ENCODE data around the gene POU2F1. TPM values are rescaled to one million over a fixed set of nuclear protein-coding genes. Genes with fewer than 3 reads are reported as not detected.
A peak's percentile ranks its signal among the peaks of the same experiment; 100 is the strongest.

The POU2F1 gene
- 10 to 100 TPM; 20.3 to 21.6 TPM for total RNA-seq

DNA sequence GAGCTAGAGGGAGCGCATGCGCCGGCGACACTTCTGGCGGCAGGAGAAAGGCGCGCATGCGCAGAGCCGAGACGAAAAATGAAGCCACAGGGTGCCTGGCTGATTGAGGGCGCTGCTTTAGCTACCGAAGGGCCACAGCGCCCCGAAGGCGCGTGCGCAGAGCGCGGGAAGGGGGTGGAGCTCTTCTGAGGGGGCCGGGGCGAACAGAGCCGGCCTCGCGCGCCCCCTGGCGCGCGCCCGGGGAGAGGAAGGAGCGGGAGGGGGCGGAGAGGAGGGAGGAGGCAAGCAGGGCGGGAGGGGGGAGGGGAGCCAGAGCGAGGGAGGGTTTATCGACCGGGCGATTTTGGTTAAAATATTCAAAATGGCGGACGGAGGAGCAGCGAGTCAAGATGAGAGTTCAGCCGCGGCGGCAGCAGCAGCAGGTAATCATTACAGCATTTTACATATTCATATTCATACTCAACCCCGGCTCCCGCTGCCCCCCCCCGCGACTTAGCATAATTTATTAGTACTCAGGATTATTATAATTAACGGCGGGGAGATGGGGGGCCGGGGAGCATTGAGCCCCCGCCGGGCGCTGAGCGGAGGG is at the start of gene POU2F1:
POU2F1 (plus strand) TSS at position 350 of the 589 bp plus-strand sequence; CDS start at position 362, 12 bp downstream.
- Mint-ChIP-seq H3K27ac (peak within 1 kb of the TSS; percentile 99), H3K4me3 (peak within 1 kb of the TSS; percentile 96), H3K27me3 (no peaks in the 10 kb centered on the region), H3K4me1 (peaks cover 43% of the 10 kb centered on the region), H3K9me3 (ENCODE audit: low read depth) (no peaks in the 10 kb centered on the region), H3K36me3 (ENCODE audit: low read depth) (peaks cover 3% of the 10 kb centered on the region)
- POLR2A ChIA-PET: interaction anchor here (0.6 to 2.9 kb wide), 20 partner anchors 9 to 1392 kb away, joined by 3 to 13 read pairs (median 4); partner anchors contain the start of genes CD247, CREG1, POGK and TADA1
- intact Hi-C loops (cut with DNase I, micrococcal nuclease): loop anchor here (1.0 to 10.0 kb wide), 22 partner anchors 12 to 1588 kb away; partner anchors contain the start of genes CD247 (in 2 of the 2), ILDR2 (in 2 of the 2), TADA1 (in 2 of the 2) and CREG1 (in 1 of the 2)
- CTCF ChIA-PET: interaction anchor here (0.6 to 2.8 kb wide), 26 partner anchors 10 to 494 kb away, joined by 3 to 28 read pairs (median 4); partner anchors contain the start of gene TADA1
- ATAC-seq (peak; percentile 82), DNase-seq (peak; percentile 99)

DNA sequence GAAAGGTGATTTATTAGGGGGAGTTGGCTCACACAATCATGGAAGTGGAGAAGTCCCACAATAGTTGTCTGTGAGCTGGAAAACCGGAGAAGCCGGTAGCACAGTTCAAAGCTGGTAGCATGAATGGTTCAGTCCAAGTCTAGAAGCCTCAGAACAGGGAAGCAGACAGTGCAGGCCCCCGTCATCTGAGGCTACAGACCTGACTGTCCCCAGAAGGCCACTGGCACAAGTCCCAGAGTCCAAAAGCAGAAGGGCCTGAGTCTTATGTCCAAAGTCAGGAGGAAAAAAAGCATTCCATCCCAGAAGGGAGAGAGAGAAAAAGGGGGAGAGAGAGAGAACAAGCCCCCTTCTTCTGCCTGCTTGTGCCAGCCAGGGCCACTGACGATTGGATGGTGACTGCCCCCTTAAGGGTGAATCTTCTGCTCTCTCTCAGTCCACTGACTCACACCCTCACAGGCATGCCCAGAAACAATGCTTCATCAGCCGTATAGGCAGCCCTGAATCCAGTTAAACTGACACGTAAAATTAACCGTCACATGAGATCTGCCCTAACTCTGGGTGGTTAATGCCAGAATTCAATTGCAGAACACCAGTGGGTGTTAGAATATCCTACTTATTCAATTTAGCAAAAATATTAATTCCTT is 49.3 kb upstream of the POU2F1 start:
- Mint-ChIP-seq H3K4me3 (no peak overlapping the region), H3K4me1 (no peaks in the 10 kb centered on the region), H3K27me3 (peaks cover 17% of the 10 kb centered on the region), H3K36me3 (ENCODE audit: low read depth) (no peaks in the 10 kb centered on the region), H3K27ac (no peak overlapping the region), H3K9me3 (ENCODE audit: low read depth) (peaks cover 4% of the 10 kb centered on the region)
- DNase-seq: no peak
- ChIA-PET CTCF (no interaction called here), POLR2A (interaction anchor here (1.1 kb wide), 1 partner anchor 49 kb away, joined by 3 read pairs; the partner anchor contains the start of gene POU2F1)
- no peak for ATAC-seq
- intact Hi-C loops (cut with DNase I, micrococcal nuclease): no loop called here

DNA sequence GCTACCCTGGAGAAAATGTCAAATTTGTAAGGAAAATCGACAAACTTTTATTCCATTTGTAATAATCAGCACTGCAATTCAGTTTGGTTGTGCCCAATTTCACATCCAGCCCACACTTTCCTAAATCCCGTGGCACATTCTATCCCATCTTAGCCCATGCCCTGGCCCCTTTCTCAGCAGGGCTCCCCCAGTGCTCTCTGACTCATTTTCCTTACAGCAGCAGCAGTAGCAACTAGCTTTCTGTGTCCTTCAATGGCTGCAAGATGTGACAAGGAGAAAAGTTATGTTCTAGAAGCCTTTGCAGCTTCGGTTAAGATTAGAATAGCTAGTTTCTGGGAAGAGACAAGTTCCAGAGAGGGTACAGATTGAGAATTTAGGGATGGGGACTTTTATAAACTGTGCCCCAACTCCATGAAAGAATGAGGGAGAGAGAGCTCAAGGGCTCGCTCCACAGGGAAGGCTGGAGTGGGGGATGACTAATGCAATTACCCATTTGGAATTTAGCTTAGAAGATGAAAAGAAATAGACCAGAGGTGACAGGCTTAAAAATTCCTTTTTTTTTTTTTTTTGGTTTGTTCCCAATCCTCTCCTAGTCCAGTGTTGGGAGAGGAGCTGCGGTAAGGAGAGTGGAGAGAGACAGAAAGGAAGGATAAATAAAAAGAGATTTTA is 47.0 kb upstream of the POU2F1 start:
- no peak overlapping the region for H3K4me3 Mint-ChIP-seq
- H3K4me1 Mint-ChIP-seq: peaks cover 4% of the 10 kb centered on the region
- DNase-seq (no peak), ATAC-seq (no peak)
- no peaks in the 10 kb centered on the region for H3K36me3 Mint-ChIP-seq (ENCODE audit: low read depth)
- no peak overlapping the region for H3K27ac Mint-ChIP-seq
- ChIA-PET CTCF (interaction anchor here (0.6 to 1.1 kb wide), 4 partner anchors 8 to 608 kb away, joined by 3 to 5 read pairs (median 3); no protein-coding TSS in a partner anchor), POLR2A (no interaction called here)
- H3K27me3 Mint-ChIP-seq: peaks cover 12% of the 10 kb centered on the region
- intact Hi-C loops (cut with DNase I, micrococcal nuclease): no loop called here
- H3K9me3 Mint-ChIP-seq (ENCODE audit: low read depth): no peaks in the 10 kb centered on the region

DNA sequence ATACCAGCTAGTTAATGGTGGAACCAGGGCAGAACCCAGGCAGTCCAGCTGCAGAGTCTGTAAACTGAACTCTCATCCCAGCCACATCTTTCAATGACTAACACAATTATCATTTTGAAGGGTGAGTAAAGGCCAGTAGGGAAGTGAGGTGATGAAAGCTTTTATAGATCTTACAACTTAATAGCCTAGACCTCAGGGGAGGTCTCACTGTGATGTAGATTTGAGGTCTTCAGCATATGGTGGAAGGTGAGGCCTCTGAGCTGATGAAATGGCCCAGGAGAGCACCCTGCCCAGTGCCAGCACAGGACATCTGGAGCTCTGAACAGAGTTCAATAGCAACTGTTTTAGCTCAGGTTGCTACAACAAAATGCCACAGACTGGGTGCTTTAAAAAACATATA is 44.8 kb upstream of the POU2F1 start:
- Mint-ChIP-seq H3K4me1 (peaks cover 4% of the 10 kb centered on the region), H3K9me3 (ENCODE audit: low read depth) (no peaks in the 10 kb centered on the region), H3K27ac (no peak overlapping the region), H3K4me3 (no peak overlapping the region), H3K27me3 (peaks cover 5% of the 10 kb centered on the region), H3K36me3 (ENCODE audit: low read depth) (no peaks in the 10 kb centered on the region)
- ChIA-PET CTCF (interaction anchor here (1.0 to 1.6 kb wide), 2 partner anchors 10 to 382 kb away, joined by 4 to 5 read pairs; no protein-coding TSS in a partner anchor), POLR2A (no interaction called here)
- ATAC-seq (no peak), DNase-seq (no peak)
- intact Hi-C loops (cut with DNase I, micrococcal nuclease): no loop called here

DNA sequence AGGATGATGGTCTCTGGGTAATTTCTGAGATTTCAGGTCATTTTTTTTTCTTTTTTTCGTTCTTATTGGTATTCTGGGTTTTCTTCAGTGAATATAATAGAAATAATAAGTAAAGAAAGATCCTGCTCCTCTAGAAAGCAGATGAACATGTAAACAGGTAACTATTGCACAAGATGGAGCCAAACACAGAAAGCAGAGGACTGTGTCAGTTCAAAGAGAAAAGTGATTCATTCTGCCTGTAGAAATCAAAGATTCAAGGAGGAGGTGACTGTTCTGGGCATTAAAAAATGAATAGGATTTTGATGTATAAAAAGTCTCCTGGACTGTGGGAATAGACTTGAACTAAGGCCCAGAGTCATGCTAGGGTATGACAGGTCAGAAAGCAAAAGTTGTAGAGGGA is 41.9 kb upstream of the POU2F1 start:
- H3K4me1 Mint-ChIP-seq: peaks cover 4% of the 10 kb centered on the region
- peaks cover 3% of the 10 kb centered on the region for H3K27me3 Mint-ChIP-seq
- intact Hi-C loops (cut with DNase I, micrococcal nuclease): no loop called here
- DNase-seq: no peak
- no peak for ATAC-seq
- H3K27ac Mint-ChIP-seq: no peak overlapping the region
- no peaks in the 10 kb centered on the region for H3K36me3 Mint-ChIP-seq (ENCODE audit: low read depth)
- POLR2A ChIA-PET: no interaction called here
- H3K9me3 Mint-ChIP-seq (ENCODE audit: low read depth): no peaks in the 10 kb centered on the region
- CTCF ChIA-PET: interaction anchor here (0.6 kb wide), 1 partner anchor 76 kb away, joined by 3 read pairs; no protein-coding TSS in a partner anchor
- H3K4me3 Mint-ChIP-seq: no peak overlapping the region

DNA sequence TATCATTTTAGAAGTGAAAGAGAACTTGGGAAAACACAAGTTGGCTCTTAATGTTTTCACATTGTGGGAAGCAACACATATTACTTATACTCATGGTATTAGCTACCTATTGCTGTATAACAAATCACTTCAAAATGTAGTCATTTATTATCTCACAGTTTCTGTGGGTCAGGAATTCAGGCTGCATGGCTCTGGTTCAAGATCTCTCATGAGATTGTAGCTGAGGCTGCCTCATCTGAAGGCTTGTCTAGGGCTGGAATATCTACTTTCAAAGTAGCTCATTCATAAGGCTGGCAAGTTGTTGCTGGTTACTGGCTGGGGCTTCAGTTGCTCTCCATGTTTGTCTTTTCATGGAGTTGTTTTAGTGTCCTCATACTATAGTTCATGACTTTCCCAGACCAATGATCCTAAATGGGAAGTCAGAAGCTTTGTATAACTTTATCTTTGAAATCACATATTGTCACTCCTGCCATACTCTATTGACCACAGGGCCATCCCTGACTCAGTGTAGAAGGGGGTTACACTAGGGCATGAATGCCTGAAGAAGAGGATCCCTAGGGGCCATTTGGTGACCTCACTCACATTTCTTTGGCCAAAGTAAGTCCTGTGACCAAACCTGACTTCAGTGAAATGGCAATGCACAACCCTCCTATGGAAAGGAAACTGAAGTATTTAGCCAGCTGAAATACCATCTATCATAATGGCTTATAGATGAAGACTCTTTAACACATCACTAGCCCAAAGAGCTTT is 37.9 kb upstream of the POU2F1 start:
- Mint-ChIP-seq H3K27ac (no peak overlapping the region), H3K4me1 (no peaks in the 10 kb centered on the region), H3K36me3 (ENCODE audit: low read depth) (no peaks in the 10 kb centered on the region), H3K9me3 (ENCODE audit: low read depth) (no peaks in the 10 kb centered on the region), H3K4me3 (no peak overlapping the region), H3K27me3 (no peaks in the 10 kb centered on the region)
- no peak for ATAC-seq
- CTCF ChIA-PET: interaction anchor here (0.6 kb wide), 2 partner anchors 39 to 165 kb away, joined by 3 to 5 read pairs; no protein-coding TSS in a partner anchor
- DNase-seq: no peak
- intact Hi-C loops (cut with DNase I, micrococcal nuclease): no loop called here
- POLR2A ChIA-PET: interaction anchor here (0.6 kb wide), 1 partner anchor 116 kb away, joined by 3 read pairs; no protein-coding TSS in a partner anchor

DNA sequence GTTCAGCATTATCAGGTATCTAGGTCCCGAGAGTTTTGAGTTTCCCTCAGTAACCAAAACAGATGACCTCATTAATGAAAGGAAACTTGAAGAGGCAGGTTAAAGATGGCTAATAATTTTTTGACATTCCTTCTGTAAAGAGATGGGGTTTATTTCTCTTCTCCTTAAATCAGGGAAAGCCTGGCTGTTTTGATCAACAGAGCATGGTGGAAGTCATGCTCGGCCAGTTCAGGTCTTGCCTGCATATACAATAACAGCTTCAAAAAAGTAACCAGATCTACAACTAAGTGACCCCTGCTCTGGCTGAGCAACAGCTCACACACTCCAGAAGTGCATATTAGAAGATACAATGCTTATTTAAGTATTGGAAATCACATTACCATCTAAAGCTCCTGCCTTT is 36.6 kb upstream of the POU2F1 start:
- H3K36me3 Mint-ChIP-seq (ENCODE audit: low read depth): no peaks in the 10 kb centered on the region
- DNase-seq: no peak
- ChIA-PET CTCF (no interaction called here), POLR2A (no interaction called here)
- no peaks in the 10 kb centered on the region for H3K4me1 Mint-ChIP-seq
- ATAC-seq: no peak
- intact Hi-C loops (cut with DNase I, micrococcal nuclease): no loop called here
- no peaks in the 10 kb centered on the region for H3K9me3 Mint-ChIP-seq (ENCODE audit: low read depth)
- H3K27ac Mint-ChIP-seq: no peak overlapping the region
- no peaks in the 10 kb centered on the region for H3K27me3 Mint-ChIP-seq
- no peak overlapping the region for H3K4me3 Mint-ChIP-seq

DNA sequence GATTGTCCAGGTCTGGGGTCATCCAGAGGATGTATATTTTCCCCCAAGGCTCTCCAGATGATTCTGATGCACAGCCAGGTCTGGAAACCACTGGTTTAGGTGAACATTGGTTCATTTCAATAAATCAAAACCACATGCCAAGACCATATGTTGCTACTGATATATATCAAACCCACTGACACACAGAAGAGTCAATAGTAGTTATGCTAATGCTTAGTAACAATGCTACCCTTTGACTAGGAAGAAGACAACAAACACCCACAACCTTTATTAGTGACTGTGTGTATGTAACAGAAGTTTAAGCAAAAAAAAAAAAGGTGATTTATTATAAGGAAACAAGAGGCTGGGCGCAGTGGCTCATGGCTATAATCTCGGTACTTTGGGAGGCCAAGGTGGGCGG is 35.6 kb upstream of the POU2F1 start:
- Mint-ChIP-seq H3K27ac (no peak overlapping the region), H3K4me1 (no peaks in the 10 kb centered on the region), H3K27me3 (peaks cover 3% of the 10 kb centered on the region), H3K4me3 (no peak overlapping the region), H3K36me3 (ENCODE audit: low read depth) (no peaks in the 10 kb centered on the region), H3K9me3 (ENCODE audit: low read depth) (no peaks in the 10 kb centered on the region)
- ChIA-PET POLR2A (interaction anchor here (0.6 kb wide), 1 partner anchor 37 kb away, joined by 5 read pairs; no protein-coding TSS in a partner anchor), CTCF (no interaction called here)
- peak; percentile 64 for ATAC-seq
- DNase-seq: no peak
- intact Hi-C loops (cut with DNase I, micrococcal nuclease): no loop called here

DNA sequence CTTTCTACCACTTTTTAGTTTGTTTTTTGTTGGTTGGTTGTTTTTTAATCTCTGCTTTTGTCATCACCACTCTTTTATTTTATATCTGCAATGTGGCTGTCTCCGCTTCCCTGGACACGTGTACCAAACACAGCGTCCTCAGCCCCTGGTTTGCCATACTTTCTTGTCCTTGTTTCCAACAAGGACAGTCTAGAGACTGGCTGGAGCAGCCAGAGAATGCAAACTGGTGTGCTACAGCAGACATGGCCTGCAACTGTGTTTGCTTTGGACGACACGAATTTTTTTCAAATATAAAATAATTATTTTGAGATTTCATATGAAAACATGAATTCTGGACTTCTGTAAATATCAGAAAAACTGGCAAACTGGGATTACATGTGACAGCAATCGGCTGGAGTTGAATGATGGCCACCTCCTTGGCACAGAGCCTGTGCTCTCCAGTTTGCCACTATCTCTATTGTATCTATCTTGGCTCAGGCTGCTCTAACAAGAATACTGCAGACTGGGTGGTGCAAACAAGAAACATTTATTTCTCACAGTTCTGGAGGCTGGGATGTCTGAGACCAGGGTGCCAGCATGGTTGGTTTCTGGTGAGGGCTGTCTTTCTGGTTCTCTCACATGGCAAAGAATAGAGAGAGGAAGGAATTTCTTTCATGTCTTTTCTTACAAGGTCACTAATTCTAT is 34.6 kb upstream of the POU2F1 start:
- Mint-ChIP-seq H3K27ac (no peak overlapping the region), H3K4me1 (no peaks in the 10 kb centered on the region), H3K36me3 (ENCODE audit: low read depth) (no peaks in the 10 kb centered on the region), H3K27me3 (peaks cover 6% of the 10 kb centered on the region), H3K9me3 (ENCODE audit: low read depth) (no peaks in the 10 kb centered on the region), H3K4me3 (no peak overlapping the region)
- DNase-seq (no peak), ATAC-seq (no peak)
- ChIA-PET CTCF (no interaction called here), POLR2A (no interaction called here)
- intact Hi-C loops (cut with DNase I, micrococcal nuclease): no loop called here

DNA sequence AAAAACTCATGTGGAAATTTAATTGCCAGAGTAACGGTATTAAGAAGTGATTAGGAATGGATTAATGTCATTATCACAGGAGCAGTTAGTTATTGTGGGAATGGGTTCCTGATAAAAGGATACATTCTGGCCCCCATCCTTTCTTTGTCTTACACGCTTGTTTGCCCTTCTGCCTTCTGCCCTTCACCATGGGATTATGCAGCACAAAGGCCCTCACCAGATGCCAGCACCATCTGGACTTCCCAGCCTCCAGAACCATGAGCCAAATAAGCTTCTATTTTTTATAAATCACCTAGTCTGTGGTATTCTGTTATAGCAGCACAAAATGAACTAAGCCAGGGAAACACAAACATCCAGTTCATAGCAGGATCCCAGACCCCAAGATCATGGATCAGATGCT is 33.9 kb upstream of the POU2F1 start:
- H3K27ac Mint-ChIP-seq: no peak overlapping the region
- CTCF ChIA-PET: no interaction called here
- peaks cover 6% of the 10 kb centered on the region for H3K27me3 Mint-ChIP-seq
- POLR2A ChIA-PET: no interaction called here
- ATAC-seq: no peak
- no peaks in the 10 kb centered on the region for H3K36me3 Mint-ChIP-seq (ENCODE audit: low read depth)
- H3K4me3 Mint-ChIP-seq: no peak overlapping the region
- intact Hi-C loops (cut with DNase I, micrococcal nuclease): no loop called here
- no peaks in the 10 kb centered on the region for H3K4me1 Mint-ChIP-seq
- no peak for DNase-seq
- H3K9me3 Mint-ChIP-seq (ENCODE audit: low read depth): no peaks in the 10 kb centered on the region

Data from activated CD4-positive, alpha-beta T cell treated with anti-CD3 and anti-CD28 coated beads for 36 hours (primary cell).